ENCODE measurements around the gene ING2. TPM values are rescaled to one million over a fixed set of nuclear protein-coding genes. Genes with fewer than 3 reads are reported as not detected.

The ING2 gene
- total and polyA plus RNA-seq, 2 of the 8 experiments (the other 6 are each of a cell fraction or from before 2014, with no cell fraction given) = 5.1 to 16.1 TPM

- TF ChIP-seq, protein P1, sequence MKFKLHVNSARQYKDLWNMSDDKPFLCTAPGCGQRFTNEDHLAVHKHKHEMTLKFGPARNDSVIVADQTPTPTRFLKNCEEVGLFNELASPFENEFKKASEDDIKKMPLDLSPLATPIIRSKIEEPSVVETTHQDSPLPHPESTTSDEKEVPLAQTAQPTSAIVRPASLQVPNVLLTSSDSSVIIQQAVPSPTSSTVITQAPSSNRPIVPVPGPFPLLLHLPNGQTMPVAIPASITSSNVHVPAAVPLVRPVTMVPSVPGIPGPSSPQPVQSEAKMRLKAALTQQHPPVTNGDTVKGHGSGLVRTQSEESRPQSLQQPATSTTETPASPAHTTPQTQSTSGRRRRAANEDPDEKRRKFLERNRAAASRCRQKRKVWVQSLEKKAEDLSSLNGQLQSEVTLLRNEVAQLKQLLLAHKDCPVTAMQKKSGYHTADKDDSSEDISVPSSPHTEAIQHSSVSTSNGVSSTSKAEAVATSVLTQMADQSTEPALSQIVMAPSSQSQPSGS (IDR thresholded peaks at IDR 0.05; ENCODE audit: low read length) = no peak
- TF ChIP-seq POU5F1 (IDR thresholded peaks at IDR 0.05; ENCODE audit: low read depth, low read length) = no peak
- no peak for TF ChIP-seq CTBP2 (IDR thresholded peaks at IDR 0.05; ENCODE audit: borderline replicate concordance, insufficient read depth, insufficient read length, low read length)
These were observed 3.3 kb downstream of the ING2 start (continued) for GRCh38 chr4:183507925-183508696.

Measured in H1 (cell line).